Stomach smooth muscle (tissue), 2 donors: ENCODE data around the gene UBE2L6.
"Not testable (repeated sequence)": the region's sequence is repeated elsewhere in the genome, so short reads cannot be mapped to it uniquely, and the experiment has no call there.

Source experiments
- H3K27ac ChIP-seq: one replicate; pipeline ENCODE4 v1.7.0; 2013; ENCODE audit warnings: mild to moderate bottlenecking, low read length, inconsistent platforms
- H3K27me3 ChIP-seq, 2 donors: one replicate each; pipeline ENCODE4 v1.7.0; 2013; ENCODE audit warnings: low read length in 2 of 2; ENCODE audit not compliant: insufficient read depth in 2 of 2, control insufficient read depth in 1 of 2
- H3K36me3 ChIP-seq, 2 donors: one replicate each; pipeline ENCODE4 v1.7.0; 2013; ENCODE audit warnings: low read length in 2 of 2; ENCODE audit not compliant: control insufficient read depth in 2 of 2, insufficient read depth in 2 of 2
- H3K4me1 ChIP-seq: one replicate; pipeline ENCODE4 v1.7.0; 2013; ENCODE audit warnings: low read length; ENCODE audit not compliant: control insufficient read depth, insufficient read depth
- H3K4me3 ChIP-seq, 2 donors: one replicate each; pipeline ENCODE4 v1.7.0; 2013; ENCODE audit warnings: low read length in 2 of 2
- H3K9ac ChIP-seq, 2 donors: one replicate each; pipeline ENCODE4 v1.7.0; 2013; ENCODE audit warnings: low read length in 2 of 2, mild to moderate bottlenecking in 1 of 2
- H3K9me3 ChIP-seq, 2 donors: one replicate each; pipeline ENCODE4 v1.7.0; 2013; ENCODE audit warnings: low read length in 2 of 2; ENCODE audit not compliant: control insufficient read depth in 2 of 2
- donor health status: healthy.
- donor health status: Pancreatic carcinoma.

The UBE2L6 gene

GRCh38 chr11:57546869-57547475, 20.5 kb downstream of the UBE2L6 start:
- no peak overlapping the region for H3K9ac ChIP-seq

GRCh38 chr11:57546451-57546850, 21.0 kb downstream of the UBE2L6 start:
- no peak overlapping the region for H3K9ac ChIP-seq
- H3K4me3 ChIP-seq: no peak overlapping the region
- H3K27ac ChIP-seq: no peak overlapping the region
- peaks cover 5 to 12% of the 10 kb centered on the region in 2 donors for H3K36me3 ChIP-seq
- H3K9me3 ChIP-seq: no peaks in the 10 kb centered on the region
- no peaks in the 10 kb centered on the region for H3K4me1 ChIP-seq
- H3K27me3 ChIP-seq: no peaks in the 10 kb centered on the region

More at GRCh38 chr11:57546869-57547475, 20.5 kb downstream of the UBE2L6 start:
- Histone ChIP-seq H3K4me3 (no peak overlapping the region), H3K27me3 (no peaks in the 10 kb centered on the region), H3K27ac (no peak overlapping the region), H3K4me1 (no peaks in the 10 kb centered on the region), H3K9me3 (no peaks in the 10 kb centered on the region), H3K36me3 (peaks cover 9 to 15% of the 10 kb centered on the region in 2 donors)

GRCh38 chr11:57545883-57546282, 21.6 kb downstream of the UBE2L6 start:
- H3K4me1 ChIP-seq: no peaks in the 10 kb centered on the region
- no peak overlapping the region for H3K4me3 ChIP-seq
- H3K27me3 ChIP-seq: no peaks in the 10 kb centered on the region
- H3K36me3 ChIP-seq: peaks cover 4 to 12% of the 10 kb centered on the region in 2 donors
- H3K9me3 ChIP-seq: no peaks in the 10 kb centered on the region
- no peak overlapping the region for H3K27ac ChIP-seq
- H3K9ac ChIP-seq: no peak overlapping the region

GRCh38 chr11:57544566-57544965, 22.9 kb downstream of the UBE2L6 start:
- Histone ChIP-seq H3K9ac (no peak overlapping the region), H3K27me3 (no peaks in the 10 kb centered on the region), H3K36me3 (peaks cover 0 to 1% of the 10 kb centered on the region in 2 donors), H3K4me3 (no peak overlapping the region), H3K4me1 (no peaks in the 10 kb centered on the region), H3K27ac (no peak overlapping the region), H3K9me3 (no peaks in the 10 kb centered on the region)

- Histone ChIP-seq H3K27me3 (no peaks in the 10 kb centered on the region), H3K4me1 (no peaks in the 10 kb centered on the region), H3K4me3 (no peak overlapping the region), H3K27ac (no peak overlapping the region), H3K36me3 (no peaks in the 10 kb centered on the region), H3K9ac (no peak overlapping the region), H3K9me3 (no peaks in the 10 kb centered on the region)
These were observed 23.9 kb downstream of the UBE2L6 start for GRCh38 chr11:57543593-57543992.

- no peaks in the 10 kb centered on the region for H3K9me3 ChIP-seq
- H3K27me3 ChIP-seq: no peaks in the 10 kb centered on the region
- H3K9ac ChIP-seq: no peak overlapping the region
- no peak overlapping the region for H3K27ac ChIP-seq
- H3K36me3 ChIP-seq: no peaks in the 10 kb centered on the region
- H3K4me1 ChIP-seq: no peaks in the 10 kb centered on the region
- no peak overlapping the region for H3K4me3 ChIP-seq
These were observed 24.9 kb downstream of the UBE2L6 start for GRCh38 chr11:57542582-57542981.

GRCh38 chr11:57541169-57541568, 26.3 kb downstream of the UBE2L6 start:
- H3K9ac ChIP-seq: no peak overlapping the region
- H3K36me3 ChIP-seq: no peaks in the 10 kb centered on the region
- H3K27ac ChIP-seq: no peak overlapping the region
- H3K4me1 ChIP-seq: no peaks in the 10 kb centered on the region
- no peak overlapping the region for H3K4me3 ChIP-seq
- H3K27me3 ChIP-seq: no peaks in the 10 kb centered on the region
- no peaks in the 10 kb centered on the region for H3K9me3 ChIP-seq

- no peaks in the 10 kb centered on the region for H3K4me1 ChIP-seq
- no peak overlapping the region for H3K9ac ChIP-seq
- no peak overlapping the region for H3K27ac ChIP-seq
- no peak overlapping the region for H3K4me3 ChIP-seq
- no peaks in the 10 kb centered on the region for H3K36me3 ChIP-seq
- no peaks in the 10 kb centered on the region for H3K9me3 ChIP-seq
- no peaks in the 10 kb centered on the region for H3K27me3 ChIP-seq
These were observed 28.1 kb downstream of the UBE2L6 start for GRCh38 chr11:57539342-57539741.

GRCh38 chr11:57536947-57537619, 30.4 kb downstream of the UBE2L6 start, which contains the start of gene SMTNL1:
SMTNL1 (plus strand) TSS chr11:57537595; CDS start chr11:57542643, 5,048 bp downstream.
- Histone ChIP-seq H3K27me3 (no peaks in the 10 kb centered on the region), H3K4me1 (no peaks in the 10 kb centered on the region), H3K36me3 (no peaks in the 10 kb centered on the region), H3K4me3 (no peak within 1 kb of the TSS), H3K9ac (no peak within 1 kb of the TSS), H3K9me3 (no peaks in the 10 kb centered on the region), H3K27ac (no peak within 1 kb of the TSS)

- not testable (repeated sequence) for H3K36me3 ChIP-seq, H3K27me3 ChIP-seq, H3K9ac ChIP-seq, H3K9me3 ChIP-seq, H3K27ac ChIP-seq, H3K4me3 ChIP-seq
- peaks cover 17% of the 10 kb centered on the region for H3K4me1 ChIP-seq
These were observed 33.0 kb downstream of the UBE2L6 start for GRCh38 chr11:57534449-57534848.
